TTC549 (cell line): Measurements from ENCODE around the gene LSM5.
"Not testable (repeated sequence)": the region's sequence is repeated elsewhere in the genome, so short reads cannot be mapped to it uniquely, and the experiment has no call there.

Experiments used
- FAIRE-seq: peaks from 2 replicates; lab custom pipeline; 2012; peaks lifted over from hg19 to GRCh38; lab: Jason Lieb, UNC

LSM5 gene

DNA sequence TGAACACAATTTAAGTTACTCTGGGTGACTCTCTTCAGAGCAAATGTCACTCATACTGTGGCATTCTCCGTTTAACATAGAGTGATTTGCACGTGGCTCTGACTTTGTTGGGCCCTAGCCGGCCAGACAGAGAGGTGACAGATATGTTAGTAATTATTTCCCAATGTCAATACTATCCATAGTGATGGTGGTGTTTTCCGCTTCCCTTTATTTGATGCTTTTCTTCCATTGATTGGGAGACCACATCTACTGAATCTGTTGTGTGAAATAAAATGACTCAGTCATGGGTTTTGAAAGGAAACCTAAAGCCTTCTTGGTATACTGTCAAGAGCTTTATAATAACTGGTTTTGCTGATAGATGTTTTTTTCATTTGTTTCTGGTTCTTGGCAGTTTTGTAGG is 12.5 kb upstream of the LSM5 start:
- FAIRE-seq: no peak

DNA sequence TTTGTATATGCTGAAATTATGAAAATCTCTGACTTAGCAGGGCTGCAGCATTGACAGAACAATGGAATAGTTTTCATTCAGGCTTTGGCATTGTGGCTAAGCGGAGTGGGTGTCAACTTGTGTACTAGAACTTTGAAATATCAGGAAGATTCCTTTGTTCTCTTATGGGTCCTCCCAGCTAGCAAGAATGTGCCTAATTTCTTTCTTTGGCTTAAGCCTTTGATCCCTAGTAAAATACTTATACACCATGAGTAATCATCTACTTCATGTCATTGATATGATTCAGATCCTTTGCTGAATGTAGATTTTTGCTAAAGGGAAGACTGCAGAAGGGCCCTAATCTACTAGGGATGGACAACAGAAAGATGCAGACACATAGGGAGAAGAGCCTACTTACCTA is 11.3 kb upstream of the LSM5 start:
- FAIRE-seq: no peak

DNA sequence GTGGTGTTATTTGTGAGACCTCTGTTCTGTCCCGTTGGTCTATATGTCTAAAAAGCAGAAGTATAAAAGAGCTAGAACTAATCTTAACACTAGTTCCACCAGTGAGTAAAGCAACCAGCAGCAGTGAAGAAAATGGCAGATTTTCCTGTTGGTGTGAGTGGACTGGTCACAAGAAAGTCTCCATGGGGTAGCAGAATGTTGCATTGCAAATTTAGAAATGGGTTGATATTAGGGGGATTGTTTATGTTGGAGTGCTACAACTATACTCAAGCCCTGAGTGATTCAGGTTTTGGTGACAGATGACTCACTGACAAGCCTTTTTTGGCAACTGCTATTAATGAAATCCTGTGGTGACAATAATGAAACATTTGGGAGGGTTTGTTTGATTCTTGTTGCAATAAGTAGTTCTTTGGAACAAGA is 10.8 kb upstream of the LSM5 start:
- no peak for FAIRE-seq

- not testable (repeated sequence) for FAIRE-seq
These were observed 10.0 kb upstream of the LSM5 start for GRCh38 chr7:32500216-32500615.

- not testable (repeated sequence) for FAIRE-seq
These were observed 9.6 kb upstream of the LSM5 start for GRCh38 chr7:32499755-32500154.

DNA sequence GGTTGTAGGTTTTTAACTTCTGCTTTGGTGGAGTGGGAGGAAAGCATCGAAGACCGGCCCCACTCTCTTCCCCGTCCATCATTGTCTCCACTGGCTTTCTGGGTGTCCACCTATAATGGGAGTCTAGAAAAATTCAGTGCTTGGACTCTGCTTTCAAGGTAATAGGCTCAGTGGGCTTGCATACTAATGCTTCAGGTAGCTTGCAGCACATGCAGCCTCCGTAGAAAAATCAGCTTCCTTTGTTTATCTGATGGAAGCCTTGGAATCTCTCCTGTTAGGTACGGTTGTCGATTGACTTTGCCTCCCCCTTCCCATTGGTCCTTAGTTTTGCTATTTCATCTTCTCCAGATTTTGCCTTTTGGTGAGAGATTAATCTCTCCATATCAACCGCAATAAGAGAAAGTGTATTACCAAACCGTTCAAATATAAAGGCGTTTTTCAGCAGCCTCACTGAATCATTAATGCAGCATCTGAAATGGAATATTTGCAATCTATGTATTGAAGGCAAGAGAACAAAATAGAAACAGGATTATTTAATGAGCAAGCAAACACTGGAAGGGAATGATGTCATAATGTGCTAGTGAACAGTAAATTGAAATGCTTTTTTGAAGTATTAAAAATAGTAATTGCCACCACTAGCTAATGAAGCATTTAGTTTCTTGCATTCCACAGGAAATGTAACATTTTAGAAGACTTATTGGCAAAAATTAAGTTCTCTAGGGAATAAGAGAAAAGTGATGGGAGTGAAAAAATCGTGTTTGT is 6.1 kb upstream of the LSM5 start:
- FAIRE-seq: no peak

DNA sequence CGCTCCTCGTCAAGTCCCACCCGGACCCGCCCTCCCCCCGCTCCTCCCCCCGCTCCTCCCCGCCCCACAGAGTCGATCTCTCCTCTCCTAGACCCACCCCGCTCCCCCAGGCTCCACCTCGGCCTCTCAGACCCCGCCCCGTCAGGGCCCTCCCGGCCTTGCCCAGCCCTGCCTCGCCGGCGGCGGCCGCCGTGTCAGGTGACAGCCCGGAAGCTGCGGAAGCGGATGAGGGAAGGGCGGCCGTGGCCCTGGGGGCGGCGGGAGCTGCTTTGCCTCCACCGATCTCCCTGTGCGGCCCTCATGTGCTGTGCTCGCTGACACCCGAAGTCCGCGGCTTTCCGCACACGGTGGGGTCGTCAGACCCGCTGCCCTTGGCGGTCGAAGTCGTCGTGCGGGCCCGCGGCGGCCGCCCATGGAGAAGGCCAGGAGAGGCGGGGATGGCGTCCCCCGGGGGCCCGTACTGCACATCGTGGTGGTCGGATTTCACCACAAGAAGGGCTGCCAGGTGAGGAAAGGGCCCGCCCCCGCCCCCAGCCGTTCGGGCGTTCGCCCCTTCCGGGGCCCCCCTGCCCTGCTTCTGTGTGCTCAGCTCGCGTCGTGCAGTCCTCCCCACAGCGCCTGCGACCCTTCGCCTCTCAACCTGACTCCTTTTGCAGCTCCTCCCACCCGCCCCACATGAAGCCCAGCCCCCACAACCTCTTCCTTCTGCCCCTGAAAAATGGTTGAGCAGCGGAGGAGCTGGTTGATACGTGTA is 5.3 kb upstream of the LSM5 start, which contains the start of gene AVL9:
AVL9 (plus strand) TSS at position 192 of the 754 bp plus-strand sequence; CDS start at position 413, 221 bp downstream.
- FAIRE-seq: no peak

DNA sequence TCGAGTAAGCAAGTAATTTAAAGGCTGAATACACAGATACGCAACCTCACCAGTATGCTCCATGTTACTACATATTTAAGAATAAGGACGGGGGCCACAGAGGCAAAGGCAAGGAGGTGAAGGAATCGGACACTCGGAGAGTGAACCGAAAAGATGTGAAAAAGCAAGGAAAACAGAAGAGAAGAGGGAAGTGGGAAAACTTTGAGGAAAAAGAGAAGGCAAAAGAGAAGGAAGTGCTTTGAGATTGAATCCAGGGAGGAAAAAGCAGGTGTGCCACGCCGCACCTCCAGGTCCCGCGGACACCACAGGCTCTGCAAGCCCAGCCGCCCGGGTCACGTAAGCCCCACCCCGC is 4.7 kb upstream of the LSM5 start:
- FAIRE-seq: no peak

- no peak for FAIRE-seq
These were observed 423 bp downstream of the LSM5 start for GRCh38 chr7:32489788-32490126.

- no peak for FAIRE-seq
These were observed 8.3 kb downstream of the LSM5 start for GRCh38 chr7:32481921-32482320.

DNA sequence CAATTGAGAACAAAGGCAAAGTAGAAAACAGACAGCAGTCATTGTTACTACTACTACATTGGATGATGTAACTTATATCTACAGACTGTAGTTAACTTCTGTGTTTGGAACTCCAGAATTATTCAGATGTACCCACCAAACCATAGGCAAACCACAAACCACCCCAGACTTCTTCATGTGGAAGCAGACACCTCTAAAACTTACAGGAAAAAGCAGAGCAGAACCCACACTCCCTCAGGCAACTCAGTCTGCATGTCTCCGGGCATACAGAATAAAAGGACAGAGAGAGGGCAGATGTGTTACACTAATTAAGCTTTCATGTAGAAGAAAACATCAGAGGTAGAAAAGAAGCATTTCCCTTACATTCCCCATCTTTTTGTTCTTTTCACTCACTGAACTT is 9.0 kb downstream of the LSM5 start:
- FAIRE-seq: no peak

DNA sequence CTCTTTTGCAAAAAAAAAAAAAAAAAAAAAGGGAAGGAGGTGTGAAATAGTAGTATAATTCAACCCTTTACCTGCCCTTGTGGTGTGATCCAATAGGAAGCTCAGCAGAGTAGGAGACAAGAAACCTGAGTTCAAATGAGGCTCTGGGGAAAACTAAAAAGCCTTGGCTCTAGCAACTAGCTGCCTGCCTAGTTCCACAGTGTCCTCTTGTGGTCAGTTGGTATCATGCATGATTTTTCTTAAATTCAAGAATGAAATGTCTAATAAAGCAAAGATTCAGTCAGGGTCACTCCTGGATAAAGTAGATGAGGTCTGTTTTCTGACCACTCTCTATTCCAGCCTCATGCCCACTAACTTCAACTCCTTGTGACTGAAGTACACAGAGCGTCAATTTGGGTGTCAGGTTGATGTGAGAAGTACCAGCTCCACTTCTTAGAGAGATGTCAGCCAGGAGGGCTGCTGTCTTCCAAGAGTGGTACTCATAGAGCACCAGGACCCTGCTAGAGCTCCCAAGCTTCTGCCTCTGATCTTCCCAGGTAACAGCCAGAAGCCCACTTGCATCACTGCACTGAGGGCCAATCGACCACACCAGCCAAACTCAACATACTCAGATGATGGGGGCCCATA is 10.5 kb downstream of the LSM5 start:
- no peak for FAIRE-seq

DNA sequence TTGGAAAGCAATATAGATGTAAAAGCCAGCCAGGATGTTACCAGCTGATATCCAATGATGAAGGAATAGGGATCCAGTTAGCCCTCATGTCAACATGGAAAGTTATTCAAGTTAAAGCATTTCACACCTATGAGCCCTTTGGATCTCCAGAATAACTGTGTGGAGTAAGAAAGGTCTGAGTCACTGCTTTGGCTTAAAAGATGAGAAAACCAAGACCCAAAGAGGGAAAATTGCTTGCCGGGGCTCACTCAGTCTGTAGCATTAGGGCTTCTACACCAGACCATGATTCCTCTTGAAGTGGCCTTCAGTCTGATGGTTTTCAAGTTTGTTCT is 12.6 kb downstream of the LSM5 start:
- FAIRE-seq: no peak

- no peak for FAIRE-seq
These were observed 13.1 kb downstream of the LSM5 start for GRCh38 chr7:32476816-32477648.

DNA sequence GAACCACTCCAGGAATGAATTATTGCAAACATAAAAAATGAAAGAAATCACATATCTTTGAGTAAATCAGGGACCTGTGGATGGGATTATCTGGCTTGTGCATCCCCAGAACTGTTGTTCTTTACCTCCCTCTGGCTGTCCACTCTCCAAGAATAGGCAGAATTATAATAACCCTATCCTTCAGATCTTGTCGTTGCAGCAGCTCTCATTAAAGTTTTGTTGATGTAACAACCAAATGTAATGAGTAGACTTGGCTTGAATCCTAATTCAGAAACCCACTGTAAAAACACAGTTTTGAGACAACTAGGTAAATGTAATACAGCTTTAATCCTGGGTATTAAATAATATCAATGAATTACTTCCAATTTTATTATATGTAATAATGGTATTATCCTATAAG is 16.2 kb downstream of the LSM5 start:
- no peak for FAIRE-seq

GRCh38 chr7:32472015-32472414 is 18.2 kb downstream of the LSM5 start:
- FAIRE-seq: no peak

DNA sequence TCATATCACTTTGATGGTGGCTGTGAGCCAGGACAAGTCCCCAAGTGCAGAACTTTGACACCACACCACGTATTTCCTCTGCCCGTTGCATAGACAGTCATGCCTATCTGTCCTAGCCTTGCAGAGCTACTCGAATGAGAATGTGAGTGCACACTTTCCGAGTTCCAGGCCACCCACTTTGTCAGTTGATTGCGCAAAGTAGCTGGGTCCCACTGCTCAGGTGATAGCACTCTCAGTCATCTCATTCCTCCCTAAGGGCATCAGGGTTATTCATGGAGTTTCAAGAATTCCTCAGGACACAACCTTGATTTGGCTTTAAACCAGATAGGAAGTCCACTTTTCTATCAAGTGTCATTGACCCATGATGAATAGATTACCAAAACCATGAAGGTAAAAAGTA is 19.3 kb downstream of the LSM5 start:
- no peak for FAIRE-seq

DNA sequence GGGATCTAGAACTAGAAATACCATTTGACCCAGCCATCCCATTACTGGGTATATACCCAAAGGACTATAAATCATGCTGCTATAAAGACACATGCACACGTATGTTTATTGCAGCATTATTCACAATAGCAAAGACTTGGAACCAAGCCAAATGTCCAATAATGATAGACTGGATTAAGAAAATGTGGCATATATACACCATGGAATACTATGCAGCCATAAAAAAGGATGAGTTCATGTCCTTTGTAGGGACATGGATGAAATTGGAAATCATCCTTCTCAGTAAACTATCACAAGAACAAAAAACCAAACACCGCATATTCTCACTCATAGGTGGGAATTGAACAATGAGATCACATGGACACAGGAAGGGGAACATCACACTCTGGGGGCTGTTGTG is 20.2 kb downstream of the LSM5 start:
- FAIRE-seq: not testable (repeated sequence)

GRCh38 chr7:32464641-32465416 is 25.4 kb downstream of the LSM5 start:
- not testable (repeated sequence) for FAIRE-seq

DNA sequence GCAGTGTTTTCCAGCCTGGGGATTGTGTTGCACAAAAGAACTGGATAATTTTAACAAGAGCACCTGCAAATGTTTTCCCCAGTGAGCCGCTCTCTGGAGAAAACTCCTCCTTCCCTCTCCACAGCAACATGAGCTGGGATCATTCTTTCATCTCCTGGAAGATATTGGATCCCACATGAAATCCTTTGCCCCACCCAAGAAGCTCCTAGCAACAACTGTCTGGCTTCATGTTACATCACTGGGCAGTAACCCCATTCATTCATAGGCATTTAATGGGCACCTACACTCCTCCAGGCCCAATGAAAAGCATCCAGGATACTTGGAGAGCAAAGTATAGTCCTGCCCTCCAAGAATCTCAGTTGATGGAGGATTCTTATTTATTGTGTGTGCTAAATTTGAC is 27.2 kb downstream of the LSM5 start:
- no peak for FAIRE-seq

DNA sequence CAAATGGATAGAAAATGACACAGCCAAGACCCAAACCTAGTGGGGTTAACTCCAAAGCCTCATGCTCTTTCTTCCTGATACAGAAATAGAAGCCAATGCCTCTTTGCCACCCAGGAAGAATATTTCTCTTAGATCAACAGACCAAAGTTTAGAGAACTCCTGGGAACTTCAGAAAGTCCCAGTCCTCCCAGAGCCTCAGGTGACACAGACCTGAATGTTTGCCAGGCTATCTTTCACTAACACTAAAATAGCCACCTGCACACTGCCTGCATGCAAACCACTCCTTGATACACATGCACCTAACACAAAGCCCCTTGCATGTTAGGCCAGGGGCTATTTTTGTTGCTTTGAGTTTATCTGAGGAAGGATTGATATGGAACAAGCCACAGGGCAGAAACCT is 27.7 kb downstream of the LSM5 start:
- no peak for FAIRE-seq

DNA sequence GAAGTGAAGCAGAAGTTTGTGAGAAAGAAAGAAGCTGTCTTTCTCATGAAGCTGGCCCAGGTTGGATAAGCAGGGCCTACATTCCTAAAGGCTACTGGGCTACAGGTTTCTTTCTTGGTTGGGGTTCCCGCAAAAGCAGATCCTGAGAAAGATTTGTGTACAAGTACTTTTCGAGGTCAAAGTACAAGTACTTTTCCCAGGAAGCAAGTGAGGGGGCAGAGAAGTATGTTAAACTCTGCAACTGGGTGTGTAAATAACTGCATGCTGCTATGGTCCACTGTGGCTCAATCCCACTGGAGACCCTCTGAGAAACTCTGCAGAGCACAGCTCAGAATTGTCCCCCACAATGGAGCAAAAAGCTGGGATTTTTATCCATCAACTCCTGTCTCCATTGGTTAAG is 28.7 kb downstream of the LSM5 start:
- no peak for FAIRE-seq
